OCI-LY3 (cell line): Measurements from ENCODE around the gene STX19.

ENCODE experiments used
- H2AFZ ChIP-seq: fragments of 200-600, 300-600 bp; shearing (Covaris generic); 2 replicates; pipeline ENCODE4 v1.6.0; 2014; ENCODE audit warnings: antibody characterized with exemption, low read depth, low read length
- H3K27ac ChIP-seq: fragments of 200-600, 300-600 bp; sonication (generic); 2 replicates; pipeline ENCODE4 v1.5.1; 2014; ENCODE audit warnings: mild to moderate bottlenecking, low read length, moderate library complexity, mixed read lengths
- H3K27me3 ChIP-seq: fragments of 200-600, 300-600 bp; sonication (generic); 2 replicates; pipeline ENCODE4 v1.6.1; 2014; ENCODE audit warnings: low read depth, low read length, mixed read lengths
- H3K36me3 ChIP-seq: fragments of 200-600, 300-600 bp; sonication (generic); replicated peaks from 2 replicates; pipeline ENCODE3; 2014; ENCODE audit warnings: low read depth, low read length, mixed read lengths
- H3K4me1 ChIP-seq: fragments of 300-600, 200-600 bp; sonication (generic); 2 replicates; pipeline ENCODE4 v1.6.1; 2014; ENCODE audit warnings: low read length, mixed read lengths
- H3K4me2 ChIP-seq: fragments of 200-600, 300-600 bp; sonication (generic); 2 replicates; pipeline ENCODE4 v1.6.1; 2014; ENCODE audit warnings: low read length, mixed read lengths
- H3K4me3 ChIP-seq: fragments of 300-600, 200-600 bp; sonication (generic); 2 replicates; pipeline ENCODE4 v1.5.1; 2014; ENCODE audit warnings: antibody characterized with exemption, mild to moderate bottlenecking, low read length, moderate library complexity
- H3K79me2 ChIP-seq: fragments of 300-600, 200-600 bp; shearing (Covaris generic); 2 replicates; pipeline ENCODE4 v1.6.1; 2014; ENCODE audit warnings: mild to moderate bottlenecking, low read length, mixed read lengths
- H3K9ac ChIP-seq: fragments of 300-600, 200-600 bp; shearing (Covaris generic); 2 replicates; pipeline ENCODE4 v1.6.0; 2014; ENCODE audit warnings: mild to moderate bottlenecking, low read length, moderate library complexity
- H3K9me3 ChIP-seq: fragments of 200-600, 300-600 bp; shearing (Covaris generic); 2 replicates; pipeline ENCODE4 v1.6.1; 2014; ENCODE audit warnings: low read length, mixed read lengths; ENCODE audit not compliant: insufficient read depth
- H4K20me1 ChIP-seq: fragments of 200-600, 300-600 bp; sonication (generic); 2 replicates; pipeline ENCODE4 v1.6.1; 2016; ENCODE audit warnings: low read length, mixed read lengths; ENCODE audit not compliant: insufficient read depth
- CTCF ChIP-seq: fragments of 200-600, 300-600 bp; sonication (generic); IDR thresholded peaks from 2 replicates; pipeline ENCODE4 v1.5.1; 2014; ENCODE audit warnings: antibody characterized with exemption, low read length, low read depth
- EZH2phosphoT487 ChIP-seq: fragments of 200-600 bp; shearing (Covaris generic); IDR thresholded peaks from 2 replicates; pipeline ENCODE4 v1.6.1; 2018; ENCODE audit warnings: antibody characterized with exemption, mixed run types, low read depth

Gene STX19

GRCh38 chr3:94028093-94028837 is at the start of gene STX19:
Gene STX19 (minus strand): TSS chr3:94028597. CDS start chr3:94015269, 13,328 bp downstream.
- no peaks in the 10 kb centered on the region for H3K79me2 ChIP-seq
- no peak for TF ChIP-seq EZH2phosphoT487
- no peak for TF ChIP-seq CTCF
- no peak within 1 kb of the TSS for H3K27ac ChIP-seq

GRCh38 chr3:94076055-94076454 is 47.7 kb upstream of the STX19 start:
- Histone ChIP-seq H3K36me3 (peaks cover 9% of the 10 kb centered on the region), H3K9me3 (no peaks in the 10 kb centered on the region), H3K9ac (no peak overlapping the region), H3K4me2 (no peak overlapping the region), H3K4me1 (peaks cover 19% of the 10 kb centered on the region), H2AFZ (no peak overlapping the region), H4K20me1 (no peaks in the 10 kb centered on the region), H3K4me3 (no peak overlapping the region), H3K79me2 (peaks cover 13% of the 10 kb centered on the region), H3K27me3 (no peaks in the 10 kb centered on the region), H3K27ac (no peak overlapping the region)
- no peak for TF ChIP-seq CTCF
- no peak for TF ChIP-seq EZH2phosphoT487

More at GRCh38 chr3:94028093-94028837, at the start of gene STX19:
- Histone ChIP-seq H3K4me2 (no peak within 1 kb of the TSS), H4K20me1 (no peaks in the 10 kb centered on the region), H3K27me3 (no peaks in the 10 kb centered on the region), H3K4me3 (no peak within 1 kb of the TSS), H3K36me3 (no peaks in the 10 kb centered on the region), H2AFZ (no peak within 1 kb of the TSS), H3K4me1 (no peaks in the 10 kb centered on the region), H3K9ac (no peak within 1 kb of the TSS), H3K9me3 (no peaks in the 10 kb centered on the region)

GRCh38 chr3:94071713-94072284 is 43.4 kb upstream of the STX19 start:
- H3K9me3 ChIP-seq: no peaks in the 10 kb centered on the region
- peak overlapping the region; percentile 88 for H3K4me2 ChIP-seq
- peaks cover 13% of the 10 kb centered on the region for H3K79me2 ChIP-seq
- peaks cover 42% of the 10 kb centered on the region for H3K4me1 ChIP-seq
- peak overlapping the region; percentile 47 for H3K9ac ChIP-seq
- H4K20me1 ChIP-seq: no peaks in the 10 kb centered on the region
- no peaks in the 10 kb centered on the region for H3K27me3 ChIP-seq
- peaks cover 17% of the 10 kb centered on the region for H3K36me3 ChIP-seq
- H2AFZ ChIP-seq: no peak overlapping the region
- H3K27ac ChIP-seq: peak overlapping the region; percentile 93
- no peak for TF ChIP-seq EZH2phosphoT487
- no peak for TF ChIP-seq CTCF
- peak overlapping the region; percentile 65 for H3K4me3 ChIP-seq

- H3K27me3 ChIP-seq: no peaks in the 10 kb centered on the region
- no peak overlapping the region for H2AFZ ChIP-seq
- peak overlapping the region; percentile 93 for H3K27ac ChIP-seq
Measured at GRCh38 chr3:94070341-94070911, 42.0 kb upstream of the STX19 start.

More at GRCh38 chr3:94070341-94070911, 42.0 kb upstream of the STX19 start:
- Histone ChIP-seq H3K36me3 (peaks cover 12% of the 10 kb centered on the region), H3K9me3 (no peaks in the 10 kb centered on the region), H3K79me2 (peaks cover 13% of the 10 kb centered on the region), H3K9ac (peak overlapping the region; percentile 49; the same call in 1 of the 2 replicates), H3K4me3 (peak overlapping the region; percentile 65), H4K20me1 (no peaks in the 10 kb centered on the region), H3K4me1 (peaks cover 52% of the 10 kb centered on the region), H3K4me2 (peak overlapping the region; percentile 88)
- TF ChIP-seq CTCF: no peak
- TF ChIP-seq EZH2phosphoT487: no peak
